A172 (cell line): ENCODE measurements around the gene NEXMIF. TPM values are rescaled to one million over a fixed set of nuclear protein-coding genes. Genes with fewer than 3 reads are reported as not detected.
"Not testable (repeated sequence)": the region's sequence is repeated elsewhere in the genome, so short reads cannot be mapped to it uniquely, and the experiment has no call there.

ENCODE experiments used
- DNase-seq: peaks from one replicate; pipeline ENCODE4 v3.0.0-alpha.2; 2015; ENCODE audit warnings: low spot score
- total RNA-seq: library from RNA; depleted of rRNA; stranded (reverse); fragments of >200 nt; shearing (Covaris generic); gene quantifications from 2 replicates; pipeline ENCODE4 v1.2.3, GENCODE V29; 2014; rRNA removed

NEXMIF gene
- not detected in 2 replicates for total RNA-seq

DNA sequence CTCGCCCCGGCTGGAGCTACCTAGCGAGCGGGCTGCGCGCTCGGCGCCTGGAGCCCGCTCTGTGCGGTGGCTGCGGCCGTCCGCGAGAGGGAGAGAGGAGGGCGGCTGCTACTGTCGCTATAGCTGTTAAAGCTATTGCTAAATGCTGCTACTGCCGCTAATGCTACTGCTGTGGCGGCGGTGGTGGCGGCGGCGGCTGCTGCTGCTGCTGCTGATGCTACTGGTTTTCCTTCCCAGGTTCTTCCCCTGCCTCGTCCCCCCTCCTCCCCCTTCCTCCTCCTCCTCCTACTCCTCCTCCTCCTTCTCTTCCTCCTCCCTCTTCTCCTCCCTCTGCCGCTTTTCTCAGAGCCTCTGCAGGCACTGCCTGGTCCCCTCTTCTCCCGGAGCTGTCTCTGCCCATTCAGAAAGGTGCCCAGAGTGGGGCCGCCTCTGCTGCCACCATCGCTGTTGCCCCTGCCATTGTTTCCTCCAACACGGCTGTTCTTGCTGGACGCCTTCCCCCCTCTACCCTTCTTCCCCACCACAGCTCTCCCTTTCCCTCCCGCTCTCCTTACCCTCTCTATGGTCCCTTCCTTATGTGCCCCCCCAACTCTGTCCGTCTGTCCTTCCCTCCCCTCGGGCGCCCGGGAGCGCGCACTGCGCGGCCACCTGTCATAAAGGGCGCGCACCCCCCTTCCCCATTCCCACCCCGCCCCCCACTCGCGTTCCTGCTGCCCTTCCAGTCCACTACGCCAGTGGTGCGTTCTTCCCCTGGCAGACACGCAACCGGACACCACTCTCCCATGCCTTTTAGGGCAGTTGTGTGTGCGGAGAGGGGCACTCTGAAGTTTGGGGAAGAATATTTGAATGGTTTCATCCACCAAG is at the start of gene NEXMIF:
TSS of gene NEXMIF (minus strand) at position 228 of the 864 bp plus-strand sequence.
- DNase-seq = no peak

DNA sequence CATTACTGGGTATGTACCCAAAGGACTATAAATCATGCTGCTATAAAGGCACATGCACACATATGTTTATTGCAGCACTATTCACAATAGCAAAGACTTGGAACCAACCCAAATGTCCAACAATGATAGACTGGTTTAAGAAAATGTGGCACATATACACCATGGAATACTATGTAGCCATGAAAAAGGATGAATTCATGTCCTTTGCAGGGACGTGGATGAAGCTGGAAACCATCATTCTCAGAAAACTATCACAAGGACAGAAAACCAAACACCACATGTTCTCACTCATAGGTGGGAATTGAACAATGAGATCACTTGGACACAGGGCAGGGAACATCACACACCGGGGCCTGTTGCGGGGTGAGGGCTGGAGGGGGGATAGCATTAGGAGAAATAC is 36.7 kb upstream of the NEXMIF start:
- DNase-seq = not testable (repeated sequence)

DNA sequence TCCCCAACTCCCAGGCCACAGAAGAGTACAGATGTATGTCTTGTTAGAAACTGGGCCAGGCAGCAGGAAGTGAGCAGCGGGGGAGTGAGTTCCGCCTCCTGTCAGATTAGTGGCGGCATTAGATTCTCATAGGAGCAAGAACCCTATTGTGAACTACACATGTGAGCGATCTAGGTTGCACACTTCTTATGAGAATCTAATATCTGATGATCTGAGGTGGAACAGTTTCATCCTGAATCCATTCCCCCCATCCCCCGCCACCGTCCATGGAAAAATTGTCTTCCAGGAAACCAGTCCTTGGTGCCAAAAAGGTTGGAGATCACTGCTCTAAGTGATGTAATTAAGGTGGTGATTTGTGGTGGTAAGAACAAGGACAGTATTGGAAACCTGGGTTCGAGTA is 24.5 kb upstream of the NEXMIF start:
- no peak for DNase-seq

DNA sequence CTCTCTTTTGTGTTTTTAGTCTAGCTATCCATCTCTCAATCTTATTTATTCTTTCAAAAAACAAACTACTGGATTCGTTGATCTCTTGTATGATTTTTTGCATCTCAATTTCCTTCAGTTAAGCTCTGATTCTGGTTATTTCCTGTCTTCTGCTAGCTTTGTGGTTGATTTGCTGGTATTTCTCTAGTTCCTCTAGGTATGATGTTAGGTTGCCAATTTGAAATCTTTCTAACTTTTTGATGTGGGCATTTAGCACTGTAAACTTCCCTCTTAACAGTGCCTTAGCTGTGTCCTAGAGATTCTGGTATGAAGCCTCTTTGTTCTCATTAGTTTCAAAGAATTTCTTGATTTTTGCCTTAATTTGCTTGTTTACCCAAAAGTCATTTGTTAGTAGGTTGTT is 15.2 kb upstream of the NEXMIF start:
- no peak for DNase-seq

DNA sequence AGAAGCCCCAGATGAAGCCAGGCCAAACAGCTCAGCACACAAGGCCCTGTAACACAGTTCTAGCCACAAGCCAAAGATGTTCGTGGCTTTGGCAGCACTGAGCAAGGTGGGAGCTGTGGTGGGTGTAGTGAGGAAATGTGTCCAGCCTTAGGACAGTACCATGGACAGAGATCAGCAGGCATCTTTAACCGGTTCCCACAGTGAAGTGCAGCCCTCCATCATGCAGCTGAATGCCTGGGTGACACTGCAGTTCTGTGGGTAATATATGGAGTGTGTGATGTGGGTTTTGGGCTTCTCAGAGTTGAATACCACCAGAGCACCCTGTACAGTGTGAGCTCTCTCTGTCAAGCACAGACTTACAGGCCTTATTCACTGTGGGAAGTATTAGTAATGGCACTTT is 6.0 kb upstream of the NEXMIF start:
- DNase-seq = no peak

DNA sequence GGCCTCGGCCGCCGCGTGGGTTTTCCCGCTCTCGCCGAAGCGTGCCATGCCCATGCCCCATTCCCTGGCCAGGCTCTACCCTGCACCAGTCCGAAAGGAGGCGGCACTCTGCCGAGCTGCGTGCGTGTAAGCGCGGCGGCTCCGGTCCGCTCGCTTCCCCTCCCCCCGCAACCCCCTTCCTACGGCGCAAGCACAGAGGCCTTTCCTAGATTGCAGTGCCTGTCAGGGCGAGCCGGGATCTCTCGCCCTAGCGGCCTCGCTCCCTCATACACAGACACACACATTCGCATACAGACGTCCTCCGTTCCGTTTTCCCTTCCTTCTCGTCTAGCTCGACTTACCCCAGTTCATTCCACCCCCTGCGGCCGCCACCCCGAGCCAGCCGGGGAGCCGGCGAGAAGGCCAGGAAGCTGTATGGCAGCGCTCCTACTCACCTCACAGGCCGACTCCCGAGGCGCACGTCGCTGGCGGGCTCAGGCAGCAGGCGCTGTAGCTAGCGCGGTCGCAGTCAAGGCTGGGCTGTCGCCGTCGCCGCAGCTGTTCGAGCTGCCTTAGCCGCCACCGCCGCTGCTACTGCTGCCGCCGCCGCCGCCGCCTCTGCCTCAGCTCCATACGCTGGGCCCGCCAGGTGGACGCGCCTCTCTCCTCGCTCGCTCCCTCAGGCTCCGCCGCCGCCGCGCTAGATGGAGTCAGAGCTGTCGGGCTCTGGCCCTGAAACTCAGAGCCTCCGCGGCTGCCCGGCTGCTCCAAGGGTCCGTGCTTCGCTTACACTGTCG is 615 bp downstream of the NEXMIF start:
- DNase-seq = no peak

DNA sequence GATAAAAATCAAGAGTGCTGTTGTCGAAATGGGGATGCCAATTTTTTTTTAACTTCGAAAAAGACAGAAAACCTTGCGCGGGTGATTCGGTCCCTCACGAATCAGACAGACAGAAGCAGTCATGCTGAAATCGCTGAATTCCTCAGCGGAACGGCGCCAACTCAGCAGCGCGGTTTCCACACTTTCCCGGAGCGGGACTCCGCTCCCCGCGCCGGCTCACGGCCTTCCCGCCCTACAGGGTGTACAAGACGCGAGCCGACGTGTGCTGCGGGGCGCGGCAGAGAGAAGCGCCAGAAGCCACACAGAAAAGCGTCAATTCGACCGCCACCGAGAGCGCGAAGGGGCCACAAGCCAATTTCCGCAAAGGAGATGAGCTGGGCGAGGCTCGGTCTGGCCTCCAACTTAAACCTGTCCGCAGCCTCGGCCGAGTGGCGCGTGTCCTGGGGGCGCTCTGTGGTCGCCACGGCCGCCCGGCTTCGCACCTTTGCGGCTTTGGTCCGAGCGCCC is 1.3 kb downstream of the NEXMIF start:
- no peak for DNase-seq

DNA sequence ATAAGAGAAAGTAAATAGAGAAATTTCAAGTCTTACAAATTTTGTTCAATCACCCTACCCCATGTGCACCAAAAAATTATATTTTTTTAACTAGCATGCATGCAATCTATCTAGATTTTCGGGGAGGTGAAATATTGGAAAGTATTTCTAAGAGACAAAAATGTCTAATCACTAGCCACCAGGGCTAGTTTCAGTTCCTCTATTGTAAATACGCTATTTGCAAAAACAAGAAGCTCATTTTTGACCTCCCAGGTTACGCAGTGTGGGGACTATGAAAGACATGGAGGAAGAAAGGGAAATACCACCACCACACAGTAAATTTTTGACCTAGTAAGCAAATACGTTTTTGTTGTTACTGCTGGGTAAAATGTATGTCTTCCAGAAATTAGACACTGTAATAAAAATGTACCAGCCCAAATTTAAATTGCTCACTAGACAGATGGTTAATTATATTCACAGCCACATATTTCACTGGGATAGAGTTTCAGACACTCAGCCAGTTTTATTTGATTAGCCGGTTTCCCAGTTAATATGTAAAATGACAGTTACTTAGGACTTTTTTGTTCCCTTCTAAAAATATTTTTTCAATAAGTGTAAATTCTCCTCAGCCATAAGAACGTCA is 2.2 kb downstream of the NEXMIF start:
- DNase-seq = no peak

DNA sequence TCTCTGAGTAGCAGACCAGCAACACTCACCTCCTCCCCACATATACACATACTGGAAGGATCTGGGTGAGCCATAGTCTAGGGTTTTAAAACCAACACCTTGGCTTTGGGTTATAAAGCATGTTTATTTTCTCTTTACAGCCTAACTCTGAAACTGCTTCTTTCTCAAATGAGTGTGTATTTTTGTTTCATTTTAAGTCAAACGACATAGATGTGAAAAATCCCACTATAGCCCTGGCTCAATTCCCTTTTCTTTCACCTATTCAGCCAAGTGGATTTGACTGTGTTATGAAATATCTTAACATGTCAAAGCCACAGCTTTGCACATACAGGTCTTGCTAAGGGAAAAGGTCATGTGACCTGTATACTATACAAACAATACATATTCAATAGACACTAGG is 13.8 kb downstream of the NEXMIF start:
- DNase-seq = no peak

DNA sequence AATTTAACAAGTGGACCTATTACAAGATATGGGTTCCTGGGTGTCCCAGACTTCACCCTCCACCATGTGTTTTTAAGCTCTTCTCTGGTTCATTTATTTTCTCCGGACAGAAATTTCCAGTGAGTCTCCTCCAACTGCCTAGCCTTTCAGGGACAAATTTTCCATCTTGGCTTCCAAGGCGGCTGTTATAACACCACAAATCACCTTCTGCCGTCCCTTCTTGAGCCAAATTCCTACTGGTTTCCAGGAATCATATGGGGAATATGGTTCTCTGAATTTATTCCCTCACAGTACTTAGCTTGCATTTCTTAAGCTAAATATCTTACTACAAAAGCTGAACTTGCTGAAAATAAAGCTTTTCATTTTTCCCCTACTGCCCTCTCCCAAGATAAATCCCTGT is 18.8 kb downstream of the NEXMIF start:
- no peak for DNase-seq

DNA sequence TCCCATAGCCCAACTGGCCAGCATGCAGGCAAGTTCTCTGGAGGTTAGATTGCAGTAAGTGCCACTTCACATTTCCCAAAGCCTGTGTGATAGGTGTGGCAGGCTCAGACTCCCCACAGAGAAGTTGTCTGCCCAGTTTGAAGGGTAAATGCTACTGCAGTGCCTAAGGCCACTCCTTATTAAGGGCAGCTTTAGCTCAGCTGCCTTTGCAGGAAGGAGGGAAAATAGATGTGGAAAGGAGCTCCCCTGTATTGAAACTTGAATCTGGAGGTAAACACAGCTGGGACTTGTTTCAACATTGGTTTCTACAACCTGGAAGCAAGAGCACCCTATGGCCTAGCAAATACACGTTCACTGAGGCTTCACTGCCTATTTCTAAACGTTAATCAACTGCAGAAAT is 22.4 kb downstream of the NEXMIF start:
- no peak for DNase-seq

DNA sequence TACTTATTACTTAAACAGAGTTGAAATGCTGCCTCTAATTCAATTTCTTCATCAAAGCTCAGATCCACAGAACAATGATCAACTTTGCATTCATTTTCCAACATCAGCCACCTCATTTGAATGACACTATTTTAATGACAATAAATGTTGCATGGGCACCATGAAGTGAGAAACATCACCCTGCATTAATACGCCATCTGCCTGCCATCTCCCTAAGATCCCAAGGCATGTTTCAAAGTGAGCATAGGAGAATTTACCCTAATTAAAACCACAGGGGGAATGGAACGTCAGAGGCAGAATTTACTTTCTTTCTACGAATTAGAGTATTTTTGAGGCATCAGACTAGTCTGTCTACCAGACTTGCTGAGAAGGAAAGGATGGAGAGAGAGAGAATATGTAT is 32.7 kb downstream of the NEXMIF start:
- DNase-seq = no peak

DNA sequence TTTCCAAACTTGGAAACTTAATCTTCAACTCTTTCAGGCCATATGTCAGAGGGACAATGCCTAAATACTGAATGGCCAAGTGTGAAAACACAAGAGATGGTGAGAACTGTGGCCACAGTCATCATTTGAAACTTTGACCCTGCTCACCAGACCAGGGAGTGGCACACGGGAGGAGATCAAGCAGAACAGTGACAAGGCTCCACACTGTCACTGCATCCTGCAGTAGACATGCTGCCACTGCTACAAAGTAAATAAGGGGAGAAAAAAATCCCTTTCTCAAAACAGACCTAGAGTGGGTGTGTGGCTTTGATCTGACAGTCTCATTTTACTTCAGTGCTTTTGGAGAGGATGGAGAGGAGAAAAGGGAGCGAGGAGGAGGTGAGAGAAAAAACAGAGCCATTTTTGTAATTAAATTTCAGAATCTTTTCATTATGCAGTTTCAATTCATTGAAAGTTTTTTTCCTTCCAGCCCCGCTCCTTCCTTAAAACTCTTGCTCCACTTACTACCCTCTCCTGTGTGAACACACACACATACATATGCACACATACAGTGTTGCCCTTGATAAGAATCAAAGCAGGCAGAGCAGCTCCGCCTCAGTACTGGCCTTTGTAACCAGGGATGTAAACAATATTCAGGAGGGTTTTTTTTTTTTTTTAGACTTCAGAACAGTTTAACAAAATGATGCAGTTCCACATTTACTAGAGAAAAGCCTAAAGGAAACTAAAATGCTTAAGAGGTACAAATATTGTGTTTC is 34.4 kb downstream of the NEXMIF start:
- no peak for DNase-seq

DNA sequence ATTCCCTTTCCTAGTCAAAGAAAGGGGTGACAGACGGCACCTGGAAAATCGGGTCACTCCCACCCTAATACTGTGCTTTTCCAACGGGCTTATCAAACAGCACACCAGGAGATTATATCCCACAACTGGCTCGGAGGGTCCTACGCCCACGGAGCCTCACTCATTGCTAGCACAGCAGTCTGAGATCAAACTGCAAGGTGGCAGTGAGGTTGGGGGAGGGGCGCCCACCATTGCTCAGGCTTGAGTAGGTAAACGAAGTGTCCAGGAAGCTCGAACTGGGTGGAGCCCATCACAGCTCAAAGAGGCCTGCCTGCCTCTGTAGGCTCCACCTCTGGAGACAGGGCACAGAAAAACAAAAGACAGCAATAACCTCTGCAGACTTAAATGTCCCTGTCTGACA is 42.9 kb downstream of the NEXMIF start:
- not testable (repeated sequence) for DNase-seq

DNA sequence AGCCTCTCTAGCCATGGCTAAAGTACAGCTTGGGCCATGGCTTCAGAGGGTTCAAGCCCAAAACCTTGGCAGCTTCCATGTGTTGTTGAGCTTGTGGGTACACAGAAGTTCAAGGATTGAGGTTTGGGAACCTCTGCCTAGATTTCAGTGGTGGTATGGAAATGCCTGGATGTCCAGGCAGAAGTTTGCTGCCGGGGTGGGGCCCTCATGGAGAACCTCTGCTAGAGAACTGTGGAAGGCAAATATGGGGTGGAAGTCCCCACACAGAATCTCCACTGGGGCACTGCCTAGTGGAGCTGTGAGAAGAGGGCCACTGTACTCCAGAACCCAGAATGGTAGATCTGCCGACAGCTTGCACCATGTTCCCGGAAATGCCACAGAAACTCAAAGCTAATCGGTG is 59.5 kb downstream of the NEXMIF start:
- DNase-seq = no peak

DNA sequence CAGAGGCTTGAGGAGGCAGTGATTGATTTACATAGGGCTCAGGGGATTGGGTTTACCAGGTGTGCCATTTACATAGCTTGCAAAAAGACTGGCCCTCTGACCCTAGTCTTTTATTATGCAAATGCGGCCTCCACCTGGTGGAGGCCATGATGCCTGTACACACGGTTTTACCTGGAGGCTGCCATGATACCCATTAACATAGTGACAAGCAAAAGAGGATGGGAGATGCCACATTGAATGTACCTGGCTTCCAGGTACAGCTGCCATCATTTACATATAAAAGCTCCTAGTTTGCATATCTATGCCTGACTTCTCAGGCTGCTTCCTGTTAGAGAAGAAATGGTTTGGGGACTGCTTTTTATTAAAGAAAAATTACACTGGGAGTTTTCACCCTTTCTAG is 72.0 kb downstream of the NEXMIF start:
- no peak for DNase-seq

DNA sequence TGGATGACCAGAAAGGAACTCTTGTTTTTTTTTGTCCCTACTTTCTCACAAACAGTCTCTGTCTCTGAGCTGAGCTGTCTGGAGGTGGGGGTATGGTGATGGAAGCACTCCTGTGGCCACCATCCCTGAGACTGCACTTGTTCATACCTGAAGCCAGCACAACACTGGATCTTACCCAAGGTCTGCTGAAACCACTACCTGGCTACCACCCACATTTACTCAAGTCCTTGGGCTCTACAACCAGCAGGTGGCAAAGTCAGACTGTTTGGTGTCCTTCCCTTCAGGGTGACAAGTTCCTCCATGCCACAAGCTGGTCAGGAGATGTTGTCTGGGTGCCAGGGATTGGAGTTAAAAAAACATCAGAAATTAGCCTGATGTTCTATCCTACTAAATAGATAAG is 89.7 kb downstream of the NEXMIF start:
- no peak for DNase-seq

DNA sequence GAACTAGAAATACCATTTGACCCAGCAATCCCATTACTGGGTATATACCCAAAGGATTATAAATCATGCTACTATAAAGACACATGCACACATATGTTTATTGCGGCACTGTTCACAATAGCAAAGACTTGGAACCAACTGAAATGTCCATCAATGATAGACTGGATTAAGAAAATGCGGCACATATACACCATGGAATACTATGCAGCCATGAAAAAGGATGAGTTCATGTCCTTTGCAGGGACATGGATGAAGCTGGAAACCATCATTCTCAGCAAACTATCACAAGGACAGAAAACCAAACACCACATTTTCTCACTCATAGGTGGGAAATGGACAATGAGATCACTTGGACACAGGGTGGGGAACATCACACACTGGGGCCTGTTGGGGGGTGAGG is 105.5 kb downstream of the NEXMIF start:
- DNase-seq = not testable (repeated sequence)

DNA sequence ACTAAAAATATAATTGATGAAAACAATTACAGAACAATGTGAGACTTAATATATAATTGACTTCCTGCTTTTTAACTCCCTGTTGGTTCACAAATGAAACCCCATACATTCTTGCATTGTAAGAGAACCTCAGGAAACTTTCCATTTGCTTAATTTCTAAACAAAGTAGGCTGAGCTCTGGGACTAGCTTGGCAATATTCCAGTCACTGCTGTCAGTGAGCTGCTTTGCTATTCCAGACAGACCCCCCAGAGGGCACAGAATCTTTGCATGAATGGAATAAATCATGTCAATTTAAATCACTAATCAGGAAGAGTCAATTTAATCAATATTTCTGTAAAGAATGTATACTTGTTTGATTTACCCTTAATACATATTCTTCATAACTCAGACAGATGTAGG is 110.6 kb downstream of the NEXMIF start:
- no peak for DNase-seq

DNA sequence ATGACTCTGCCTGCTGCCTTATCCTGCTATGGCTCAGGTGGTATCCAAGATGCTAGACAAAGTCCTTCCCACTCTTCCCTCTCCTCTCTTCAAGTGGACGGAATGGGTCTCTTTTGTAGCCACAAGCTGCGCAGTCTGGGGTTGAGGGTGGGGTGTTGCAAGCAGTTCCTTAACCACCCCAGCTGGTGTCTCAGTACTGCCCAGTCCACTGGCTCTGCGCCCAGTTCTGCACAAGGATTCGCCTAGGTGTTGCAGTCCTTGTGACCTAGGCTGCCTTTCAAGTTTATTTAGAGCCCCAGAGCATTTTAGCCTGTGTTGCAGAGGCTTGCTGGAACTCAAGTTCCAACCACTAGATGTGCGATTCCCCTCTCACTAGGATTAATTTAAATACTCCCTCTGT is 120.7 kb downstream of the NEXMIF start:
- DNase-seq = no peak

DNA sequence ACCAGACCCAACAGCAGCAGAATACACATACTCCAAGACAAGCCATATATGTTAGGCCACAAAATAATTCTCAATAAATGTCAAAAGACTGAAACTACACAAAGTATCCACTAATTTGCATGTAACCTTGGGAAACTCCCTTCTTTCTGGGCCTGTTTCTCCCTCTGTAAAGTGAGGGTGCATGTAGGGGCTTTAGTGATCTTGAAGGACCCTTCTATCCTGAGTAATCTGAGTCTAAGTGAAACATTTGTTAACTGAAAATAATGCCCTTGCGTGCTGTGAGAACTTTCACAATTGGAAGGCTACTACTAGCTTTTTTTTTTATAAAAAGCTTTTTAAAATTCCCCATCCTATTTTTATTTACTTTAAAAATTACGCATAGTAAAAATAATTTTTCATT is 125.2 kb downstream of the NEXMIF start:
- DNase-seq = no peak
